ENCODE measurements around the gene AUH. TPM values are rescaled to one million over a fixed set of nuclear protein-coding genes. Genes with fewer than 3 reads are reported as not detected.

AUH gene
- total and polyA plus RNA-seq, 9 of the 15 experiments (the other 6 are each of a cell fraction or from before 2014, with no cell fraction given): 3.4 to 29.0 (median 10.1) TPM

GRCh38 chr9:91271156-91271555 lies 90.6 kb downstream of the AUH start (continued):
- TF ChIP-seq CTBP1 (IDR thresholded peaks at IDR 0.05; ENCODE audit: borderline replicate concordance) (no peak), RBM39 (optimal IDR thresholded peaks at IDR 0.05; ENCODE audit: low read depth, low read length) (no peak), ZNF133 (CRISPR knock-in tag; IDR thresholded peaks at IDR 0.05) (no peak), HCFC1 (IDR thresholded peaks at IDR 0.05; ENCODE audit: low read depth, low read length) (no peak), ZBTB12 (CRISPR knock-in tag; IDR thresholded peaks at IDR 0.05) (no peak), ZKSCAN3 (CRISPR knock-in tag; IDR thresholded peaks at IDR 0.05) (no peak), ZFP91 (CRISPR knock-in tag; IDR thresholded peaks at IDR 0.05) (no peak), ZBTB43 (CRISPR knock-in tag; IDR thresholded peaks at IDR 0.05) (no peak)

Measured in K562 (cell line).